ENCODE results near the gene ELFN2. TPM values are rescaled to one million over a fixed set of nuclear protein-coding genes. Genes with fewer than 3 reads are reported as not detected.

Gene ELFN2
- total RNA-seq, 1 donor from 2014 or later, result not detected

GRCh38 chr22:37425369-37425768, 1.9 kb downstream of the ELFN2 start:
- peak overlapping the region; percentile 28 for H3K4me3 Mint-ChIP-seq
- no peak overlapping the region for H3K27ac Mint-ChIP-seq
- POLR2A ChIA-PET, result no interaction called here
- H3K4me1 Mint-ChIP-seq, result peaks cover 21% of the 10 kb centered on the region
- ATAC-seq (ENCODE audit: low read depth) (no peak), DNase-seq (no peak)
- CTCF ChIA-PET, result no interaction called here
- H3K9me3 Mint-ChIP-seq, result no peaks in the 10 kb centered on the region
- H3K36me3 Mint-ChIP-seq (ENCODE audit: low read depth), result no peaks in the 10 kb centered on the region
- intact Hi-C loops (cut with micrococcal nuclease), result no loop called here
- H3K27me3 Mint-ChIP-seq, result peaks cover 70% of the 10 kb centered on the region
- no peak for TF ChIP-seq CTCF (IDR thresholded peaks at IDR 0.05)

GRCh38 chr22:37423283-37423682, 4.0 kb downstream of the ELFN2 start:
- no peak overlapping the region for H3K4me3 Mint-ChIP-seq
- DNase-seq (no peak), ATAC-seq (ENCODE audit: low read depth) (no peak)
- peaks cover 29% of the 10 kb centered on the region for H3K4me1 Mint-ChIP-seq
- H3K27ac Mint-ChIP-seq, result no peak overlapping the region
- ChIA-PET POLR2A (no interaction called here), CTCF (interaction anchor here (1.2 kb wide), 1 partner anchor 106 kb away, joined by 3 read pairs; no protein-coding TSS in a partner anchor)
- intact Hi-C loops (cut with micrococcal nuclease), result no loop called here
- H3K9me3 Mint-ChIP-seq, result no peaks in the 10 kb centered on the region
- no peaks in the 10 kb centered on the region for H3K36me3 Mint-ChIP-seq (ENCODE audit: low read depth)
- H3K27me3 Mint-ChIP-seq, result peaks cover 68% of the 10 kb centered on the region
- TF ChIP-seq CTCF (IDR thresholded peaks at IDR 0.05), result no peak

- no peak for ATAC-seq (ENCODE audit: low read depth)
- TF ChIP-seq CTCF (IDR thresholded peaks at IDR 0.05), result no peak
- Mint-ChIP-seq H3K27me3 (peaks cover 71% of the 10 kb centered on the region), H3K4me3 (no peak overlapping the region), H3K4me1 (peaks cover 27% of the 10 kb centered on the region), H3K27ac (no peak overlapping the region), H3K9me3 (no peaks in the 10 kb centered on the region), H3K36me3 (ENCODE audit: low read depth) (no peaks in the 10 kb centered on the region)
- intact Hi-C loops (cut with micrococcal nuclease), result no loop called here
- ChIA-PET CTCF (no interaction called here), POLR2A (no interaction called here)
- DNase-seq, result no peak
Observed at GRCh38 chr22:37421468-37421877, 5.8 kb downstream of the ELFN2 start.

DNA sequence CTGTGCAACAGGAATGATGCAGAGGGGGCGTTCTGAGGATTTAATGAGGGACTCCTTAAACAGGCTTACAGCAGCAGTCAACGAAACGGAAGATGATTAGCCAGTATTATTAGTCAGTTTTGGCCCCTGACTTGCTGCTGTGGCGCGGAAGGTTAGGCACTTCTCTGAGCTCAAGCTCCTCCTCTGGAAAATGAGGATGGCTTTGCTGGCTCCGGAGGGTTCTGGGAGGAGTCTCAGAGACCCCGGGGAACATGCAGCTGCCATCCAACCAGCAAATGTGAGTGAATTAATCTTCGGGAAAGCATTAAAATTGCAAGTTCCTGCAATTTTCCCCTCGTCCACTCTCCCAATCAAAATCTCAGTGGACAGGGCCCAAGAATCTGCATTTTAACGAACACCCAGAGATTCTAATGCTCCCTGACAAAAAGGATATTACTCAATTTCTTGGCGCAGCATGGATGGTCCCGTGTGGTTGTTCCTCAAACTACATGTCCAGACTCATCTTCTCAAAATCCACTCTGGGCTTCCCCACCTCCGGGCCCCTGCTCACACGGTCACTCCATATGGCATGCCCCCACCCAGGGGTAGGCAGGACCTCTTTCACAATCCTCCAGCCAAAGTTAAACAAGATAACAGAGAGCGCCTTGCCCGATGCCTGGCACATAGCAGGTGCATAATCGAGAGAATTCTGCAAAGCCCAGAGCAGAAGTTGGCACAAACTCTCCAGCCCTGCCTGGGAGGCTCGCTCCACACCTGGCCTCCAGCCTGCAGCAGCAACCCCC, 6.4 kb downstream of the ELFN2 start:
- ATAC-seq (ENCODE audit: low read depth) (no peak), DNase-seq (no peak)
- ChIA-PET POLR2A (no interaction called here), CTCF (no interaction called here)
- peak overlapping the region; percentile 83 for H3K4me3 Mint-ChIP-seq
- no peak overlapping the region for H3K27ac Mint-ChIP-seq
- intact Hi-C loops (cut with micrococcal nuclease), result no loop called here
- TF ChIP-seq CTCF (IDR thresholded peaks at IDR 0.05), result no peak
- no peaks in the 10 kb centered on the region for H3K9me3 Mint-ChIP-seq
- peaks cover 28% of the 10 kb centered on the region for H3K4me1 Mint-ChIP-seq
- H3K27me3 Mint-ChIP-seq, result peaks cover 72% of the 10 kb centered on the region
- H3K36me3 Mint-ChIP-seq (ENCODE audit: low read depth), result no peaks in the 10 kb centered on the region

DNA sequence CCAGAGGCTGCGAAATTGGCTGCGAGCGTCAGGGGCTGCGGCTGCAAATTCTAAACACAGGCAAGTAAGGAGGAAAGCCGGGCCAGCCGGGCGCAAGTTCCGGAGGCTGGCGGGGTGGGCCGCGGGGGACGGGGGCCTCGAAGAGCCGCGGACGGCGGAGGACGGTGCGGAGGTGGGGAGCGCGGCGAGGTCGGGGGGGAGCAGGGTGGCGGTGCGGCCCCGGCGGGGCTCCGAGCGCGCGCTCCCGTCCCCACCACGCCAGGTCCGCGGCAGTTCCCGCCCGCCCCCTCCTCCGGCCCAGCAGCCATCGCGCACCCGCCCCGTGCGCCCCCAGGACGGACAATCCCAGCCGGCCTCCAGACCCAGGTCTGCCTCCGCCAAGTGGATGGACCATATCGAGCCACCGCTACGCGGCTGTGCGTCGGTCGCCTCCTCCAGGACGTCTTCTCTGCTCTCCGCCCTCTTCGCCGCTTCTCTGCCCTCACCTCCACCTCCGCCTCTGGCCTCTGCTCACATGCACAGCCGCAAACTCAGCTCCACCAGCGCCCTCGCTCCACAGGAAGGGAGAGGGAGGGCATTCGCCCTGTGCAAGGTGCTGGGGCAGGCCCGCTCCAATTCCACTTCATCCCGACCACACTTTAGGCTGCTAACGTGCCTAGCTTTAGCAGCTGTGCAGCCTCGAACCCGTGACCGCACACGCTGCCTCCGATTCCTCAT, 7.2 kb downstream of the ELFN2 start:
- CTCF ChIA-PET, result no interaction called here
- no peaks in the 10 kb centered on the region for H3K36me3 Mint-ChIP-seq (ENCODE audit: low read depth)
- peaks cover 67% of the 10 kb centered on the region for H3K27me3 Mint-ChIP-seq
- H3K4me3 Mint-ChIP-seq, result peak overlapping the region; percentile 83
- intact Hi-C loops (cut with micrococcal nuclease), result no loop called here
- POLR2A ChIA-PET, result no interaction called here
- H3K27ac Mint-ChIP-seq, result no peak overlapping the region
- H3K4me1 Mint-ChIP-seq, result peaks cover 27% of the 10 kb centered on the region
- DNase-seq, result no peak
- TF ChIP-seq CTCF (IDR thresholded peaks at IDR 0.05), result no peak
- no peaks in the 10 kb centered on the region for H3K9me3 Mint-ChIP-seq
- no peak for ATAC-seq (ENCODE audit: low read depth)
